ENCODE results near the gene PBXIP1.
"Not testable (repeated sequence)": the region's sequence is repeated elsewhere in the genome, so short reads cannot be mapped to it uniquely, and the experiment has no call there.

PBXIP1 gene

DNA sequence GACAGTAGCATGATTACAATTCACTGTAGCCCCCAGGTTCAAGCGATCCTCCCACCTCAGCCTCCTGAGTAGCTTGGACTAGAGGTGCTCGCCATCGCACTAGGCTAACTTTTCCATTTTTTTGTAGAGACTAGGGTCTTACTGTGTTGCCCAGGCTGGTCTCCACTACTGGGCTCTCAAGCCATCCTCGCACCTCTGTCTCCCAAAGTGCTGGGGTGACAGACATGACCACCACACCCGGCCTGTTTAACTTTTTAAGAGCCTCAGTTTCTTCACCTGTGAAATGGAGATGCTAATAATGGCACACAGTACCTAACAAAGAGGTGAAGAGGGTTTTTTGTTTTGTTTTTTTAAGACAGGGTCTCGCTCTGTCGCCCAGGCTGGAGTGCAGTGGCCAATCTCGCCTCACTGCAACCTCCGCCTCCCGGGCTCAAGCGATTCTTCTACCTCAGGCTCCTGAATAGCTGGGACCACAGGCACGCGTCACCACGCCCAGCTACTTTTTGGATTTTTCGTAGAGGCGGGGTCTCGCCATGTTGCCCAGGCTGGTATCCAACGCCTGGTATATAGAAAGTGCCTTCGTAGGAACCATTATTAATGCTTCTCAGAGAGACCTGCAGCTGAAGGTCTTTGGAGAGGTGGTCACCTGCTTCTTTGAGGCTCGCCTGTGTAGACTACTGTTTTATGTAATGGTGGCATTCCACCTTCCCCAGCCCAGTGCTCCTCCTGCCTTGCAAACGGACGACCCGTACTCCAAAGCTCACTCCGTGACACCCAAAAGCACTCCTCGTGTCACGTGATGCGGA, 19.9 kb downstream of the PBXIP1 start:
- no peak for DNase-seq (ENCODE audit: low read depth)

- DNase-seq (ENCODE audit: low read depth), result no peak
Observed at GRCh38 chr1:154934358-154934948, 21.4 kb downstream of the PBXIP1 start.

DNA sequence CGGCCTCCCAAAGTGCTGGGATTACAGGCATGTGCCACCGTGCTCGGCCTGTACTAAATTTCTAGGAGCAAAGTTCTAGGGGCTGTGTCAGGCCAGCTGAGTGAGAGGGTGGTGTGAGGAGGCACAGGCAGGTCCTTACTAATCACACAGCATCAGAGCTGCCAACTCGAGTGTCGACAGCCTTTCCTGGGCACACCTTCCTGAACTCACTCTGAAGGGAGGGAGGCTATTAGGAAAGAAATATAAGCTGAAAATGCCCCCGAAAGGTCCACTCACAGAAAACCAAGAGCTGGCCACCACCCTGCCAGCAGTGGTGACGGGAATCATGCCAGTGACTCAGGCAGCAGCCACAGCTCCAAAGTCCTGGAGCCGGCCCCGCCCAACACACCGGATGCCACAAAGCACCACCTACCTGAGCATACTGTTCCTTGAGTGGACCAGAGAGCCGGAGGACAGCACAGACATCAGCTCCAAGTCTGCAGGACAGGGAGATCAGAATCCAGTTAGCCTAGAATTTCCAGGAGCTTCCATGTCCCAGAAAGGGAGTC, 23.9 kb downstream of the PBXIP1 start:
- DNase-seq (ENCODE audit: low read depth), result no peak

DNA sequence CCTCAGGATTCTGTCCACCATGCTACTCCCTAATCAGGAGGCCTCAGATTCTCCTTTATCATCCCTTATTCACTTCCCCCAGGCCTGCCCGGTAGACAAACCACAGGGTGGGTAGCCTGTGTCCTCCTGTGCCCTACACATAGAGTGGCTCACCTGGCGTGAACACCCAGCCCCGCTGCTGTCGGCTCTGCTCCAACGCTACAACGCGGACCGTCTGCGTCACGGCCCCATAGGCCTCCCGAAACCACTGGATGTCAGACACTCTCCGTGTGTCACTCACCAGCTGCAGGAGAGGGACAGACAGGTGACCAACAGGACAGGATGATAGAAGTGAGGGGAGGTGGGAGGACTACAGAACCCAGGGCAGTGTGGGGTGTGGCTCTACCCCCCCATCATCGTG, 29.7 kb downstream of the PBXIP1 start:
- DNase-seq (ENCODE audit: low read depth), result no peak

DNA sequence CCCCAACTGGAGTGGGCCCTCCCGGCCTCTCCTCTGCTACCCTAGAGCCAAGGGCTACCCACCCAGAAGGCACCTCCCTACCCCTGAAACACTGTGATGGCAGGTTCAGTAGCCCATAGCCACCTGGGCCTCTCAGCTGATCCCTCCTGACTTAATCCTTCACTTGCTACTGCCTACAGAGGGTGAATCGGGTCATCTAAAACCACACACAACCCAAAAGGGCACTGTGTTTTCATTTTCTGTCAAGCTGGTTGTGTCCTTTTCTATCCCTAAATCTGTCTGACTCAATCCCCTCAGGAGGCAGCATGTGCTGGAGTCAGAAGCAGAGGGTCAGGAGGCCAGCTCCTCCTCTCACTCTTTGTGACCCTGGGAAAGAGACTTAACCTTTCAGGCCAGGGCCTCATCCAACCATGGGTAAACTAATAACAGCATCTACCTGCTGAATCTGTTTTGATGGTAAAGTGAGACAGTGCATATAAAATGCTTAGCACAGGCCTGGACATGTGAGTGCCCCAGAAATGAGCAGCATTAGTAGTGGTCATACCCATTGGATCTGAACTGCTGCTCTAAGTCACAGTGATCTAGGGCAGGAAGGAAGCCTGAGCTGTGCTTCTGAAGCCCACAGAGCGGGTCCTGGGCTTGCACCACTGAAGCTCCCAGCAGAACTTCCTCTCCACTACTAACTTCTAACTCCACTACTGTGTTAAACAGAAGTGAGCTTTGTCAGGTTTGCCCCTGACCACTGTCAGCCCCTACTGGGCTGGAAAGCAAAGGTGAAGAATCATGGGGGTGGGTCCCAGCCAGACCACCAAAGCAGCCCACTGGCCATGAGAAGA, 30.3 kb downstream of the PBXIP1 start:
- no peak for DNase-seq (ENCODE audit: low read depth)

DNA sequence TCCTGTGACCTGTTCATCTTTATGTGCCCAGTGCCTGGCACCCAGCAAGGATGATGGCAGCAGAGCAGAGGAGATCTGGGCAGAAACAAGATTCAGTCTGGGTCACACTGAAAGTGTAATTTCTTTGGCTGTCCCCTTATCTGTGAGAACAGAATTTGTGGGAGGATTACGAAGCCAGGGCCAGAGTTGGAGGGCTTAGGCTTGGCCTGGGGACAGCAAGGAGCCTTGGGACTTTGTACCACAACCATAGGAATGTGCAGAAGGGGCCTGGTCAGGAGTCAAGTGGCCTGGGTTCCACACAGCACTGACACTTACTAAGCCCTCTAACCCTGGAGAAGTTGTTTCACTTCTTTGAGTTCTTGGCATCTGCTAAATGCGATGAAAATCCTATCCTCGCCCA, 32.2 kb downstream of the PBXIP1 start:
- DNase-seq (ENCODE audit: low read depth), result no peak

- DNase-seq (ENCODE audit: low read depth), result no peak
Observed at GRCh38 chr1:154913273-154913672, 42.6 kb downstream of the PBXIP1 start.

DNA sequence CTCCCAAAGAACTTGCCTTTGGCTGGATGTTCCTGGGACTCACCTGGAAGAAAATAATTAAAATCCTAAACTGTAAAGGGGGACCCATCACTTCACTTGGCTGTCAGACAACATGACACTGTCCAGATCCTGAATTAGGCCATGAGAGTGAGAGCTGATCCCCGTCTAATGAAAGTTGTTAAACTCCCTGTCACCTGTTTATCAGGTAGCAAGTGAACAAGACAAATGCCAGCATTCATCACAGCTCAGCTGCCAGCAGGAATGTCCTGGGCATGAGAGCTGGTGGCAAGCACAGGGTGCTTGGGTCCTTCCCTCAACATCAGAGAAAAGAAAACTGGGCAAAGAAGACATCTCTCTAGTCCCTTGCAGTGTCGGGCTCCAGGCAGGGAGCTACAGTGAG, 43.1 kb downstream of the PBXIP1 start:
- no peak for DNase-seq (ENCODE audit: low read depth)

- no peak for DNase-seq (ENCODE audit: low read depth)
Observed at GRCh38 chr1:154911691-154912550, 44.0 kb downstream of the PBXIP1 start.

- no peak for DNase-seq (ENCODE audit: low read depth)
Observed at GRCh38 chr1:154910851-154911250, 45.0 kb downstream of the PBXIP1 start.

- no peak for DNase-seq (ENCODE audit: low read depth)
Observed at GRCh38 chr1:154908937-154909336, 47.0 kb downstream of the PBXIP1 start.

DNA sequence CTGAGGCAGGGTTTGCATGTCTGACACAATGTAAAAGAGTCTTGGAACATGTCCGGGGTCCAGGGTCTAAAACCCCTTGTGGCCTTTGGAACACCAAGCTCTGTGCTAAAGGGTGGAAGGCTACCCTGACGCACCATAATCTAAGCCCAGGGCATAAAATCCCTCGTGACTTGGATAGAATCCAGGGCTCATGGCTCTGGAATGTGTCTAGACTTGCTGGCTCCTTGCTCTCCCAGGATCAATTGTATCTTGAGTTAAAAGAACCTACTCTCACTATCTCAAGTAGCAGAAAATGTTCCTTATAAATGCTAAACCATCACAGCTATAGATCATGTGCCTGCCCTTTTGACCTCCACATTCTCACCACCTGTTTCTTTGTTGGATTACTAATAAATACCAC, 47.8 kb downstream of the PBXIP1 start:
- not testable (repeated sequence) for DNase-seq (ENCODE audit: low read depth)

- no peak for DNase-seq (ENCODE audit: low read depth)
Observed at GRCh38 chr1:154906621-154907081, 49.2 kb downstream of the PBXIP1 start.

DNA sequence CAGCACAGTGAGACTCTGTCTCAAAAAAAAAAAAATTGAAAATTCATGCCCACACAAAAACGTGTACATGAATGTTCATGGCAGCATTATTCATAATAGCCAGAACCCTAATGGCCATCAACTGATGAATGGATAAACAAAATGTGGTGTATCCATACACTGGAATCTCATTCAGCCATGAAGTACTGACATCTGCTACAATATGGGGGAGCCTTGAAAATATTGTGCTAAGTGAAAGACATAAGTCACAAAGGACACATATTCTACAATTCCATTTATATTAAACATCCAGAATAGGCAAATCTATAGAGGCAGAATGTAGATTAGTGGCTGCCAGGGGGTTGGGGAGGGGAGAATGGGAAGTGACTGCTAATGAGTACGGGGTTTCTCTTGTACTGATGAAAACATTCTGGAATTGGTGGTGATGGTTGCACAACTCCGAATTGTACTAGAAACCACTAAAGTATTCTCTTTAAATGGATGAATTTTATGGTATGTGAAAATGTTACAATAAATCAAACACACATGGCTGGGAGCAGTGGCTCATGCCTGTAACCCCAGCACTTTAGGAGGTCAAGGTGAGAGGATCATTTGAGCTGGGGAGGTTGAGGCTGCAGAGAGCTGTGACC, 52.8 kb downstream of the PBXIP1 start:
- DNase-seq (ENCODE audit: low read depth), result no peak

DNA sequence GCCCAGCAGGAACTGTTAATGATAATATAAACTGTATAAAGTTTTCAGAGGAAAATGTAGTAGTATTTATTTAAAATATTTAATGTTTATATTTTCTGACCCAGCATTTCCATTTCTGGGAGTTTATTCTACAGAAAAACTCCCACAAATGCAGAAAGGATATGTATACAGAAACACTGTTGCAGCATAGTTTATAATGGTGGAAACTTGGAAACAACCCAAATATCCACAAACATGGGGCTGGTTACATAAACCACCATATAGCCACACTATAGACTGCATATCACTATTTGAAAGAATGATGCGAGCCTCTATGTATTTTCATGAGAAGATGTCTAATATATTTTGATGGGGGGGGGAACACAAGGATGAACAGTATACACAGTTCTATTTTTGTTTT, 54.3 kb downstream of the PBXIP1 start:
- no peak for DNase-seq (ENCODE audit: low read depth)

DNA sequence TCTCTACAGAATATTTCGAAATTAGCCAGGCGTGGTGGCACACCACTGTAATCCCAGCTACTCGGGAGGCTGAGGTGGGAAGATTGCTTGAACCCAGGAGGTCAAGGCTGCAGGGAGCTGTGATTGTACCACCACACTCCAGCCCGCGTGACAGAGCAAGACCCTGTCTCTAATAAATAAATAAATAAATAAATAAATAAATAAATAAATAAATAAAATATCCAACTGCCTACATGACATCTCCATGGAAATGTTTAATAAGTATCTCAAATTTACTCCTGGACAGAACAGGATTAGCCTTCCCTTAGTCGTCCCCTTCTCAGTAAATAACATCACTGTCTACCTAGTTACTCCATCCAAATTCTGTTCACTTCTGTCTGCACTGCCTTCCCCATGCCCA, 56.9 kb downstream of the PBXIP1 start:
- DNase-seq (ENCODE audit: low read depth), result no peak

GRCh38 chr1:154896771-154897286, 59.1 kb downstream of the PBXIP1 start:
- no peak for DNase-seq (ENCODE audit: low read depth)

GRCh38 chr1:154895798-154896197, 60.1 kb downstream of the PBXIP1 start:
- DNase-seq (ENCODE audit: low read depth), result no peak
